ENCODE results near the gene SOHLH1.

GRCh38 chr9:135712613-135713295, 13.5 kb upstream of the SOHLH1 start:
- TF ChIP-seq POLR2A (IDR thresholded peaks at IDR 0.05; ENCODE audit: low read length) (no peak), GATA1 (IDR thresholded peaks at IDR 0.05; ENCODE audit: low read depth, low read length) (no peak)
